Activated CD4-positive, alpha-beta T cell treated with anti-CD3 and anti-CD28 coated beads for 36 hours (primary cell): ENCODE data around the gene PSMB7. TPM values are rescaled to one million over a fixed set of nuclear protein-coding genes. Genes with fewer than 3 reads are reported as not detected.

Experiments used
- ATAC-seq: fragments of 200-7000 bp; cut with Tn5 transposase; one replicate; pipeline ENCODE4 v1.10.0; 2021; ENCODE audit warnings: mild to moderate bottlenecking, moderate library complexity
- CTCF ChIA-PET: fragments of 350-600 bp; sonication (Branson Sonifier 250); formaldehyde crosslinking; loops from one replicate; lab custom pipeline; 2021; ENCODE audit warnings: antibody characterized with exemption; lab: Charles Lee
- POLR2A ChIA-PET: fragments of 350-600 bp; sonication (Branson Sonifier 250); formaldehyde crosslinking; loops from one replicate; lab custom pipeline; 2021; ENCODE audit warnings: antibody characterized with exemption, inconsistent platforms; lab: Charles Lee
- DNase-seq: peaks from one replicate; pipeline ENCODE4 v3.0.0-alpha.2; 2020
- H3K27ac Mint-ChIP-seq: one replicate; pipeline ENCODE4 v1.8.0; 2021; ENCODE audit warnings: mixed read lengths
- H3K27me3 Mint-ChIP-seq: one replicate; pipeline ENCODE4 v1.8.0; 2021; ENCODE audit warnings: mixed read lengths
- H3K36me3 Mint-ChIP-seq: one replicate; pipeline ENCODE4 v1.8.0; 2021; ENCODE audit warnings: low read depth, mixed read lengths
- H3K4me1 Mint-ChIP-seq: one replicate; pipeline ENCODE4 v1.8.0; 2021; ENCODE audit warnings: mixed read lengths
- H3K4me3 Mint-ChIP-seq: one replicate; pipeline ENCODE4 v1.8.0; 2021; ENCODE audit warnings: mild to moderate bottlenecking, moderate library complexity, mixed read lengths
- H3K9me3 Mint-ChIP-seq: one replicate; pipeline ENCODE4 v1.8.0; 2021; ENCODE audit warnings: low read depth, mixed read lengths
- intact Hi-C, 2 experiments: fragments of 100-400 bp; cut with DNase I in 1 of 2; cut with micrococcal nuclease in 1 of 2; formaldehyde crosslinking; loops; one replicate each; pipeline versions ENCODE4 v1.14.2 to v1.15.1; 2022 to 2024; cut with DNase I, micrococcal nuclease
- total RNA-seq, 2 experiments: library from RNA; stranded (reverse); gene quantifications; one replicate each; pipeline ENCODE4 v1.2.3, GENCODE V29; 2021

The PSMB7 gene
- total RNA-seq, 2 experiments from 2014 or later, result 143 to 164 TPM

GRCh38 chr9:124328285-124328684, 87.0 kb downstream of the PSMB7 start:
- intact Hi-C loops, result no loop called here
- POLR2A ChIA-PET, result no interaction called here
- no peaks in the 10 kb centered on the region for H3K4me1 Mint-ChIP-seq
- no peak overlapping the region for H3K4me3 Mint-ChIP-seq
- no peaks in the 10 kb centered on the region for H3K27me3 Mint-ChIP-seq
- no peaks in the 10 kb centered on the region for H3K36me3 Mint-ChIP-seq
- H3K27ac Mint-ChIP-seq, result no peak overlapping the region
- DNase-seq (no peak), ATAC-seq (no peak)
- CTCF ChIA-PET, result no interaction called here
- H3K9me3 Mint-ChIP-seq, result no peaks in the 10 kb centered on the region

GRCh38 chr9:124327491-124327890, 87.8 kb downstream of the PSMB7 start:
- Mint-ChIP-seq H3K9me3 (no peaks in the 10 kb centered on the region), H3K36me3 (no peaks in the 10 kb centered on the region), H3K4me1 (no peaks in the 10 kb centered on the region), H3K27ac (no peak overlapping the region), H3K27me3 (no peaks in the 10 kb centered on the region), H3K4me3 (no peak overlapping the region)
- DNase-seq (no peak), ATAC-seq (no peak)
- ChIA-PET POLR2A (no interaction called here), CTCF (no interaction called here)
- intact Hi-C loops, result no loop called here

- ChIA-PET CTCF (no interaction called here), POLR2A (no interaction called here)
- DNase-seq (no peak), ATAC-seq (no peak)
- no peaks in the 10 kb centered on the region for H3K9me3 Mint-ChIP-seq
- intact Hi-C loops, result no loop called here
- H3K4me1 Mint-ChIP-seq, result no peaks in the 10 kb centered on the region
- no peaks in the 10 kb centered on the region for H3K27me3 Mint-ChIP-seq
- H3K27ac Mint-ChIP-seq, result no peak overlapping the region
- no peak overlapping the region for H3K4me3 Mint-ChIP-seq
- H3K36me3 Mint-ChIP-seq, result no peaks in the 10 kb centered on the region
Measured at GRCh38 chr9:124326378-124326777, 88.9 kb downstream of the PSMB7 start.

- no peaks in the 10 kb centered on the region for H3K9me3 Mint-ChIP-seq
- no peaks in the 10 kb centered on the region for H3K4me1 Mint-ChIP-seq
- DNase-seq, result no peak
- no peaks in the 10 kb centered on the region for H3K36me3 Mint-ChIP-seq
- POLR2A ChIA-PET, result no interaction called here
- H3K4me3 Mint-ChIP-seq, result no peak overlapping the region
- intact Hi-C loops, result no loop called here
- no peaks in the 10 kb centered on the region for H3K27me3 Mint-ChIP-seq
- ATAC-seq, result no peak
- CTCF ChIA-PET, result interaction anchor here (0.6 kb wide), 1 partner anchor 39 kb away, joined by 4 read pairs; no protein-coding TSS in a partner anchor
- H3K27ac Mint-ChIP-seq, result no peak overlapping the region
Measured at GRCh38 chr9:124325816-124326215, 89.4 kb downstream of the PSMB7 start.

GRCh38 chr9:124323904-124324303, 91.3 kb downstream of the PSMB7 start:
- ATAC-seq (no peak), DNase-seq (no peak)
- intact Hi-C loops, result no loop called here
- H3K27ac Mint-ChIP-seq, result no peak overlapping the region
- H3K4me1 Mint-ChIP-seq, result no peaks in the 10 kb centered on the region
- H3K4me3 Mint-ChIP-seq, result no peak overlapping the region
- POLR2A ChIA-PET, result no interaction called here
- no peaks in the 10 kb centered on the region for H3K9me3 Mint-ChIP-seq
- H3K27me3 Mint-ChIP-seq, result no peaks in the 10 kb centered on the region
- no peaks in the 10 kb centered on the region for H3K36me3 Mint-ChIP-seq
- CTCF ChIA-PET, result no interaction called here

GRCh38 chr9:124322618-124323432, 92.4 kb downstream of the PSMB7 start:
- no peak for ATAC-seq
- intact Hi-C loops, result no loop called here
- ChIA-PET CTCF (interaction anchor here (0.6 to 0.9 kb wide), 3 partner anchors 102 to 205 kb away, joined by 3 to 4 read pairs (median 3); no protein-coding TSS in a partner anchor), POLR2A (interaction anchor here (0.6 kb wide), 1 partner anchor 148 kb away, joined by 5 read pairs; no protein-coding TSS in a partner anchor)
- no peaks in the 10 kb centered on the region for H3K9me3 Mint-ChIP-seq
- no peaks in the 10 kb centered on the region for H3K36me3 Mint-ChIP-seq
- no peak overlapping the region for H3K27ac Mint-ChIP-seq
- no peaks in the 10 kb centered on the region for H3K4me1 Mint-ChIP-seq
- DNase-seq, result no peak
- H3K4me3 Mint-ChIP-seq, result no peak overlapping the region
- no peaks in the 10 kb centered on the region for H3K27me3 Mint-ChIP-seq

- ATAC-seq (no peak), DNase-seq (no peak)
- Mint-ChIP-seq H3K27ac (no peak overlapping the region), H3K4me1 (no peaks in the 10 kb centered on the region), H3K4me3 (no peak overlapping the region), H3K27me3 (no peaks in the 10 kb centered on the region), H3K36me3 (no peaks in the 10 kb centered on the region), H3K9me3 (no peaks in the 10 kb centered on the region)
- intact Hi-C loops, result loop anchor here in 1 of 2 experiments (2.0 kb wide), 1 partner anchor 195 kb away; no protein-coding TSS in a partner anchor
- CTCF ChIA-PET, result interaction anchor here (0.6 to 2.2 kb wide), 3 partner anchors 194 to 1115 kb away, joined by 3 to 11 read pairs (median 4); no protein-coding TSS in a partner anchor
- POLR2A ChIA-PET, result no interaction called here
Measured at GRCh38 chr9:124321935-124322334, 93.3 kb downstream of the PSMB7 start.

- Mint-ChIP-seq H3K9me3 (no peaks in the 10 kb centered on the region), H3K27me3 (no peaks in the 10 kb centered on the region), H3K4me1 (no peaks in the 10 kb centered on the region), H3K27ac (no peak overlapping the region), H3K36me3 (no peaks in the 10 kb centered on the region), H3K4me3 (no peak overlapping the region)
- CTCF ChIA-PET, result interaction anchor here (0.6 to 2.2 kb wide), 3 partner anchors 194 to 1114 kb away, joined by 3 to 11 read pairs (median 4); no protein-coding TSS in a partner anchor
- no peak for ATAC-seq
- no peak for DNase-seq
- intact Hi-C loops, result loop anchor here in 1 of 2 experiments (2.0 kb wide), 1 partner anchor 195 kb away; no protein-coding TSS in a partner anchor
- POLR2A ChIA-PET, result no interaction called here
Measured at GRCh38 chr9:124321416-124321815, 93.8 kb downstream of the PSMB7 start.

- Mint-ChIP-seq H3K36me3 (no peaks in the 10 kb centered on the region), H3K4me1 (no peaks in the 10 kb centered on the region), H3K9me3 (no peaks in the 10 kb centered on the region), H3K4me3 (no peak overlapping the region), H3K27me3 (no peaks in the 10 kb centered on the region), H3K27ac (no peak overlapping the region)
- POLR2A ChIA-PET, result no interaction called here
- ATAC-seq, result peak; percentile 78
- peak; percentile 72 for DNase-seq
- intact Hi-C loops, result loop anchor here (1.0 to 2.0 kb wide), 2 partner anchors 193 to 194 kb away; no protein-coding TSS in a partner anchor
- CTCF ChIA-PET, result interaction anchor here (0.5 to 2.2 kb wide), 6 partner anchors 9 to 252 kb away, joined by 3 to 11 read pairs (median 3); no protein-coding TSS in a partner anchor
Measured at GRCh38 chr9:124320062-124320973, 94.9 kb downstream of the PSMB7 start.

- intact Hi-C loops, result no loop called here
- Mint-ChIP-seq H3K4me1 (no peaks in the 10 kb centered on the region), H3K27me3 (no peaks in the 10 kb centered on the region), H3K4me3 (no peak overlapping the region), H3K36me3 (no peaks in the 10 kb centered on the region), H3K27ac (no peak overlapping the region), H3K9me3 (no peaks in the 10 kb centered on the region)
- ChIA-PET CTCF (no interaction called here), POLR2A (no interaction called here)
- ATAC-seq (no peak), DNase-seq (no peak)
Measured at GRCh38 chr9:124315882-124316281, 99.4 kb downstream of the PSMB7 start.

GRCh38 chr9:124313940-124314339, 101.3 kb downstream of the PSMB7 start:
- DNase-seq (no peak), ATAC-seq (no peak)
- ChIA-PET CTCF (no interaction called here), POLR2A (no interaction called here)
- Mint-ChIP-seq H3K4me3 (no peak overlapping the region), H3K9me3 (no peaks in the 10 kb centered on the region), H3K4me1 (no peaks in the 10 kb centered on the region), H3K36me3 (no peaks in the 10 kb centered on the region), H3K27me3 (no peaks in the 10 kb centered on the region), H3K27ac (no peak overlapping the region)
- intact Hi-C loops, result no loop called here
